Stimulated activated CD4-positive, alpha-beta T cell treated with anti-CD3 and anti-CD28 coated beads, Interleukin-2, amount 100 ng/mL, for 24 hours (primary cell): ENCODE data around the gene UACA.
"Not testable (repeated sequence)": the region's sequence is repeated elsewhere in the genome, so short reads cannot be mapped to it uniquely, and the experiment has no call there.

Source experiments
- DNase-seq, 2 donors: peaks; one replicate each; pipeline ENCODE4 v3.0.0-alpha.2; 2020

The UACA gene

DNA sequence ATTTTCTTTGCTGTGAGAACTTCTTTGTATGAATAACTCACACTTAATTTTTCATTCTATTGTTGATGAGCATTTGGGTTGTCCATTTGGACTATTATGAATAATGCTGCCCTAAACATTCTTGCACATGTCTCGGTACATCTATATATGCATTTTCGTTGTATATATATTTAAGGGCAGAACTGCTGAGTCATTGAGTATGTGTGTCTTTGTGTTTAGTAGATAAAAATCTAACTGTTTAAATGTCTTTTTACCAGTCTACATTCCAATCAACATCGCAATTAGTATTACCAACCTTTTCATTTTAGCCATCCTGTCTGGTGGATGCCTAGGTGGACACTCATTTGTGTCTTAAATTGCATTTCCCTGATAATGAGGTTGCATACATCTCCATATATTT is 144.4 kb downstream of the UACA start:
- no peak for DNase-seq

DNA sequence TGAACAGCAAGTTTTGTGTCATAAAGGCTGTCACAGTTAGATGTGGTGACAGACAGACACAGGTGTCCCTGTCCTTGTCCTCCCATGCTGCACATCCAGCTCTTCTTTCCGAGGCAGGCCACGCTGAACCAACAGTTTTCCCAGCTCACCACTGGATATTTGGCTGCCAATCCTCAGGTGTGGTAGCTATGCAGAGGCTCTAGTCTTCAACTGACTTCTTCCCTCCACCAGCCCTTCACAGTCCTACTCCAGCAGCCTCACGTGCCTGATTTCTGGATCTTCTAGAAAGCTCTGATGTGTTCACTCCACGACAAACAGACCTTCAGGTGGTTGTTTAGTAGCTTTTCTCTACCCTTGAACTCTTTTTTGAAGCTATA is 145.5 kb downstream of the UACA start:
- no peak for DNase-seq

DNA sequence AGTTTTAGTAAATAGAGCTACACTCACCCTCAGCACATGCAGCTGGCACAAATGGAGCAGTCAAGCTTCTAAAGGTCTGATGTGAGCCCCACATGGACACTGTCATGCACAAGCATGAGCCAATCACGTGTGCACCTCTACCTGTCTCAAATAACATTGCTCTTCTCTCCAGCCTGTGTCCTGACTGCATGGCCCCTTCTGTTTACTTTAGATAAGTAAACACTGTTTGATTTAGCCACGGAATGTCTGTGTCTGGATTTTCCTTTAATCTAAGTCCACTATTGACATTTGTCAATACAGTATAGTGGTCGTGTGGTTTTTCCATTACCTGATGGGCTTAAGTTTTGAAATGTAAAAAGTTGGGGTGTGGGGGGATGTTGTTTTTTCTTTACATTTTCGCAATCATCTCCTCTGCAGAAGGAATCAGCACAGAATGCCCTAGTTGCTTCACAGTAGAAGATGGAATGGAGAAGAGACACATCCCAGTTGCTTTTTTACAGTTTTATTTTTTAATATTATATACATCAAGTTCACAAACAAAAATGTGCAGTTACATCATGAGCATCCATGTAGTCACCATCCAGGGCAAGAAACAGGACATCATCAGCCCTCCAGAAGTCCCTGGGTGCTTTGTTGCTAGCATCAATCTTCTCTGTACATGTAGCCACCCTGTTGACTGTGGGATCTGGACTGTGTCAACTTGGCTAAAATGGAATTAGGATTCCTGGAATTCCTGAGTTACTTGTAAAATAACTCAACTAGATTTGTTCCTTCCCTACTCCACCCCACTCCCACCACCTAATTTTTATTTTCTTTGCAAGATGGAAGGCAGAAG is 146.1 kb downstream of the UACA start:
- DNase-seq = no peak

DNA sequence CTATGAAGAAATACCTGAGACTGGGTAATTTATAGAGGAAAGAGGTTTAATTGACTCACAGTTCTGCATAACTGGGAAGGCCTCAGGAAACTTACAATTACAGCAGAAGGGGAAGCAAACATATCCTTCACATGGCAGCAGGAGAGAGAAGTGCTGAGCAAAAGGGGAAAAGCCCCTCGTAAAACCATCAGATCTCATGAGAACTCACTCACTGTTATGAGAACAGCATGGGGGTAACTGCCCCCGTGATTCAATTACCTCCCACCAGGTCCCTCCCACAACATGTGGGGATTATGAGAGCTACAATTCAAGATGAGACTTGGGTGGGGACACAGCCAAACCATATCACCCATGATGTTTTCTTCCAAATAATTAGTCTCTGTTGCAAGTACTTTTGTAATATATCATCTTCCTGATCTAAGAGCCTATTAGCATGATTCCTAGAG is 147.0 kb downstream of the UACA start:
- DNase-seq = not testable (repeated sequence)

DNA sequence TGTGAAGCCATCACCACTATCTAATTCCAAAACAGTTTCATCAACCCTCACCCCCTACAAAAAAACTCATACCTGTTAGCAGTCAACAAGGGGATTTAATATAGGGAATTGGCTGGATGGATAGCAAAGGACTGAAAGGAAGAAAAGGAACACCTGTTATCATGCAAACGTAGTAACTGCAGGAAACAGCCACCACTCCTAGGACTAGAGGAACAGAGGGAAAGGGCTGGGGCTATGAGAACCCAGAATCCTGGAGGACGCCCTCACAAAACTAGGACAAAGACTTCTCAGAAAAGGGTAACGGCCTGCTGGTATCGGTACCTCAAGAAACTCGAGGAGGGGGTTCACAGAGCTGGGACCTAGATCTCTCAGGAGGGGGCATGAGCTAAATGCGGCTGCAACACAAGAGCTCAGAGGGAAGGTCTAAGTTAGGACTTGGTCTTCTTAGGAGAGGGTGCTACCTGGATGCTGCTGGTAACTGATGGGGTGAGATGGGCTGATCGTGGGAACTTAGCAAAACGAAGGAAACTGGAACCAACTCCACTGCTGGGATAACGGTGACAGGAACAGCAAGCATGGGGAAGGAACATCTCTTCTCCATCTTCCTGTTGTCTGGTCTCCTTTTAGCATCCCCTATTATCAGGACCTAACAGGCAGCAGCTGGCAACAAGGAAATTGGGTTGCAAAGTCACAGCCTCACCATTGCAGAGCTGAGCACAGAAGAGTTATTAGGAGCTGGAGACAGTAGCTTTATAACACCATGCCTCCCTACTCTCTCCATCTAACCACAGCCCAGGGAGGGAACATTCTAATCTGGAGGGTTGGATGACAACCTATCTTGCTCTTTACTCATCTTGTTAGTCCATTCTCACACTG is 147.7 kb downstream of the UACA start:
- DNase-seq = no peak

DNA sequence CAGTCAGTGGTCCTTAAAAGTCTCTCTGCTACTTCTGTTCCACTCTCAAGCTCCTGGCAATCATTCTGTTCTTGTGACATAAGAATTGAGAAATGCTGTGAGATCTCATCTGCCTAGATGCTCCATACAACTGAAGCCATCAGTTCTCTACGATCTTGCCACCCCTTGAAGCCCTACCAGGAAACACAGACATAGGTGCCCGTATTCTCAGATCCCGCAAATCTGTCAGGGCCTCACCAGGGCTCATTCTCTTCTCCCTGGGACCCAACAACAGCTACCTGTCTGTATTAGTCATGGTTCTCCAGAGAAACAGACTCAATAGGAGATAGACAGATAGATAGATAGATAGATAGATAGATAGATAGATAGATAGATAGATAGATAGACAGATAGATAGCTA is 149.1 kb downstream of the UACA start:
- DNase-seq = no peak

DNA sequence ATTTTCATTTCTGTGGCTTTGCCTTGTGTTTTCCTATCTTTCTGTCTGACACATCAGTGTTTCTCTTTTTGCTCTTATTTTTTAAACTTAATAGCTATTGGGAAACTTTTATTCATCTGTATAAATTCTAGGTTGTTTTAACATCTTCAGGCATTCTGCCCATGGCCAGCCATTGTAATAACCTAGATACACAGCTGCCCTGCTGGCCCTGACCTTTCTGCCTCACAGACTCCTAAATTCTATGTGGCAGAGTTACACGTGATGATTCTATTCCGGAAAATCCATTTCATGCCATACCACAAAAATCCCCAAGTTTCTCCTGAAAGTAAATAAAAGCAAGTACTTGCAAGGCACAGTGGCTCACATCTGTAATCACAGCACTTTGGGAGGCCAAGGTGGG is 150.1 kb downstream of the UACA start:
- DNase-seq = no peak

DNA sequence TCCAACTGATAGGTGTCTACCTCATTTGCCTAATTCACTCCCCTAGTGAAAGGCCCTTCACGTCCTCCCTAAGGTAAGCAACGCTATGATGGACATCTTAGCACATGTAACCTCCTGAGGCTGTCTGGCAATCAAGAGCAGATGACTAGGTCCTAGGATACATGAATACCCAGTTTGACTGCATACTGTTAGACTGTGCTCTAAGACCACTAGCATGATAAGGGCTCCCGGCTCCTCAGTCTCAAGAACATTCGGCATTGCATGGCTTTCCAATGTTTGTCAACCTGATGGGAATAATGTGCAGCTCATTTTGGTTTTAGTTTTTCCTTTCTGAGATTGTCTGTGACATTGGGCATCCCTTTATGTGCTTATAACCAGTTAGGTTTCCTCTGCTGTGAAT is 152.1 kb downstream of the UACA start:
- DNase-seq = no peak

DNA sequence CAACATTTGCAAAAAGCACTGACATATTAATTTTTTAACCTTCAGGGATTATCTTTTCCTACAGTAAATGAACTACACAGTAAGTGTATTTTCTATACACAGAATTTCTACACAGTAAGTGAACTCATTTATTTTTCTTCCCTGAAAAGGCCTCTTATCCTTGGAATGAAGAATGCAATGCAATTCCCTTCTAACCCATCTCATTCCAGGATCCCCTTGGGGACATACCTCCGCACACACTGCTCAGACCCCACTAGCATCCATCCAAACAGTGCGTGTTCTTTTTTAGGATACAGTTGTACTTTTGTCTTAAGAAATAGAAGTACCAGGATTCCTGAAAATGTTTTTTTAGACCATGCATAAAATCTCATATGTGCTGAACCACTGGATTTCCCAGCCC is 152.8 kb downstream of the UACA start:
- DNase-seq = no peak

DNA sequence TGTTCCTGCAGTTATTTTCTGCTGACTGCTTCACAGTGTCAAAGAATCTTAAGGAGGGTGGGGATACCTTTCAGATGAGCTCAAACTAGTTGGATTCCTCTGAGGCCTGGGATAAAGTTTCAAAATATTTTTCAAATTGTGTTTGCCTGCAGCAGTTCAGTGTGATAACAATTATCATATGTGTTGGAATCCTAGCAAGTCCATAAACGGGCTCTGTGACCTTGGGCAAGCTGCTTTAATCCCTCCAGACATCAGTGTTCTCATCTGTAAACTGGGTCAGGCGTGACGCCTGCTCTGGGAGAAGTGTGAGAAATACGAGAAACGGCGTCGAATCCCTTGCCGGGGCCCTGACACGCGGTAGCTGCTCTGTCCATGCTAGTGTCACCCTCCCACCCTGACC is 153.5 kb downstream of the UACA start:
- no peak for DNase-seq

DNA sequence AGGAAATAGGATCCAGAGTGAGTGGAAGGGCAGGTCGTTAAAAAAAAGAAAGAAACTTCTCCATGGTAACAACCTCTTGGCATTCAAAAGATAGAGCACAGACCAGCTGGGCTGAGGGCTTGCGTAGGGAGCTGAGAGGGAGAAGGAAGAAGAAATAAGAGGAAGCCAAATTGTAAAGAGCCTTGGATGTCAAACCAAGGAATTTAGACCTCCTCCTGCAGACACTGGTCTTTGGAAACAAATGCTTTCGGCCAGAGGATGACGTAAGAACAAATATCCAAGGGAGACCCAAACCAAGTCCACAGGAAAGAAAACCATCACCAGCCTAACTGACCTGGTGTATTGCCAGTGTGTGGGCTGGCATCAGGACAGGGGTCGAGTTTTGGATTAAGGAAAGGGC is 155.2 kb downstream of the UACA start:
- no peak for DNase-seq

DNA sequence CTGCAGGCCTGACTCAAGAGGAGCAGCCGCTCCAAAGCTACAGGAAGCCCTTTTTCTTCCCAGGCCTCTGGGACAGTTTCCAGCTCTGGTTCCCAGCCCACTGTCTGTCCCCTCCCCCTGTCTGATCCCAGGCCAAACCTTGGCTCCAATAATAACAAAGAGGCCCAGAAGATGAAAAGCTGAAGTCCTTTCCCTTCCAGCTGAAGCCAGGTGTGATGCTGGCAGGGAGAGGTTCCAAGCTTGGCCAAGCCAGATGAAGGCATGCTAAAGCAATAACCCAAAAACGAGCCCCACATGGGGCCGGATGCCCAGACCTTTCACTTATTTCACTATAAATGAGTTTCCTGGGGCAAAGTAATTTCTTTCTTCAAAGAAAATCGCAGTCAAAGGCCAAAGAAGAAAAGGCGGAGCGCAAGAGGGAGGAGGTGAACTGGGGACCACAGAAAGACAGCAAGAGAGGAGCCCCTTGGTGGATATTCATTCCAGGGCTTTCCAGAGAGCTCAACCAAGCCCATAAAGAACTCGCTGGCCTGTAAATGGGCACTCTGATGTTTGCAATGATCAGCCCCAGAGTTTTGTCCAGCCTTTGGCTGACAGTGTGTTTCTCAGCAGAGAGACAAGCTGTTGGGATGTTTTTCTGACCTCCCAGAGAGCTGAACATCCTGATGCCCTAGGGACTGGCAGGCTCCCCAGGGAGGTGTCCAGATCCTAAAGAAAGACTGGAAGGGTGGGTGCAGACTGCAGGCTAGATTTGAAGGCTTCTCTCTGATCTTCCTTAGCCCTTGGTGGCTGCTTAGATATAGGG is 157.6 kb downstream of the UACA start:
- DNase-seq = no peak

DNA sequence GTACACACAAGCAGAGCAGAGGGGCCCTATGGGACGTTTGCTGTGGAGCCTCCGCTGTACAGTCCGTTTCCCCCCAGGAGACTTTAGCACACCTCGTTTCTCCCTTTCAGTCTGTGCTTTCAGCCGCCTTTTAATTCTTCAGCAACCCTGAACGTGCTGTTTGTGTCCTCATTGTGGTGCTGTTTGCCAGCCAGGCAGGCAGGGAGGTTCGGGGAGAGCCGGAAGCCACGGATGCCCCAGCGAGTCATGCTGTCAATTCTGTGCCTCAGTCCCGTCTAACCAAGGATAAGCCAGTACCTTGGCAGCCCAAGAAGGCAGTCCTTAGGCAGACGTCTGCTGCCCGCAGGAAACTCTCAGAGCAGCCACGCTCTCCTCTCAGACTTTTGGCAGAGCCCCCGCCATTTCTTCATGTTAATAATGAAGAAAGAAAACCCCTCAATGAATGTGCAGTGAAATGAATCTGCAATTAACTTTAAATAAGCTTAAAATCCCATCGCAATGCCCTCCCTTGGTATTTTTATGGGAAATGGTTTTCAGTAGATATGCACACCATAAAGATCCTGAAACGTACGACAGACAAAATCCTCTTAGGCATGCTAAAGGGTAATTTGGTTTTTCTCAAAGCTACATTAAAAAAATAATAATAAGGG is 158.6 kb downstream of the UACA start:
- DNase-seq = no peak
